Measurements from ENCODE around the gene SPC24. TPM values are rescaled to one million over a fixed set of nuclear protein-coding genes. Genes with fewer than 3 reads are reported as not detected.

Gene SPC24
- total and polyA plus RNA-seq, 9 of the 15 experiments (the other 6 are each of a cell fraction or from before 2014, with no cell fraction given): 18.2 to 154 (median 60.9) TPM

DNA sequence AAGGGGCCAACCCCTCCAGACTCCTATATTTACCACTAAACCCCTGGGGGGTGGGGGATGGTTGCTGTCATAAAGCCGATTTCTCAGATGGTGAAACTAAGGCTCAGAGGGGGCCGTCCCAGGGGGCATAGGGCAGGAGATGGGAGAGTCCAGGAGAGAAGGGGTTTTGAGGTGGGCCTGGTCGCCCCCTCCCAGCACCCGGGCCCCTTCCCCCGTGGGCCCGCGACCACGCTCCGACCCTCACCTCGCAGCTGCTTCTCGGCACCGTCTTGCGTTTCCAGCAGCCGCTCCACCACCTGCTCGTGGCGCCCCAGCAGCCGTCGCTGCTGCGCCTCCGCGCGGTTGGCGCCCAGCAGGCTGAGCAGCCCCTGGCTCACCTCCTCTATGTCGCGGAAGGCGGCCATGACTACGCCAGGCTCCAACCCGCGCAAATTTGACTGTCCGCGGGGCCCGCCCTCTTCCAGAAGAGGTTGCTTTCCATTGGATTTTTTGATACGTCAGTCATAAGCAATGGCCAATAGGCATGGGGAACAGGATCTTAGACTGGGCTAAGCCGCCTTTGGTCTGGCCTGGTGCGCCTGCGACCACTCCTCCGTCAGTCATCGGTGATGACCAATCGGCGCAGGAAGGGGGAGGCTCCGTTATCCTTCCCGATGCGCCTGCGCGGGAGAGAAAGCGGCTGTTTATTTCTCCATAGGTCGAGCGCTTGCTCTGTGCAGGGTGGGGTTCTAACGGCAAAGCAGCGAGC is at the start of gene SPC24 (continued):
- TF ChIP-seq, protein P1, sequence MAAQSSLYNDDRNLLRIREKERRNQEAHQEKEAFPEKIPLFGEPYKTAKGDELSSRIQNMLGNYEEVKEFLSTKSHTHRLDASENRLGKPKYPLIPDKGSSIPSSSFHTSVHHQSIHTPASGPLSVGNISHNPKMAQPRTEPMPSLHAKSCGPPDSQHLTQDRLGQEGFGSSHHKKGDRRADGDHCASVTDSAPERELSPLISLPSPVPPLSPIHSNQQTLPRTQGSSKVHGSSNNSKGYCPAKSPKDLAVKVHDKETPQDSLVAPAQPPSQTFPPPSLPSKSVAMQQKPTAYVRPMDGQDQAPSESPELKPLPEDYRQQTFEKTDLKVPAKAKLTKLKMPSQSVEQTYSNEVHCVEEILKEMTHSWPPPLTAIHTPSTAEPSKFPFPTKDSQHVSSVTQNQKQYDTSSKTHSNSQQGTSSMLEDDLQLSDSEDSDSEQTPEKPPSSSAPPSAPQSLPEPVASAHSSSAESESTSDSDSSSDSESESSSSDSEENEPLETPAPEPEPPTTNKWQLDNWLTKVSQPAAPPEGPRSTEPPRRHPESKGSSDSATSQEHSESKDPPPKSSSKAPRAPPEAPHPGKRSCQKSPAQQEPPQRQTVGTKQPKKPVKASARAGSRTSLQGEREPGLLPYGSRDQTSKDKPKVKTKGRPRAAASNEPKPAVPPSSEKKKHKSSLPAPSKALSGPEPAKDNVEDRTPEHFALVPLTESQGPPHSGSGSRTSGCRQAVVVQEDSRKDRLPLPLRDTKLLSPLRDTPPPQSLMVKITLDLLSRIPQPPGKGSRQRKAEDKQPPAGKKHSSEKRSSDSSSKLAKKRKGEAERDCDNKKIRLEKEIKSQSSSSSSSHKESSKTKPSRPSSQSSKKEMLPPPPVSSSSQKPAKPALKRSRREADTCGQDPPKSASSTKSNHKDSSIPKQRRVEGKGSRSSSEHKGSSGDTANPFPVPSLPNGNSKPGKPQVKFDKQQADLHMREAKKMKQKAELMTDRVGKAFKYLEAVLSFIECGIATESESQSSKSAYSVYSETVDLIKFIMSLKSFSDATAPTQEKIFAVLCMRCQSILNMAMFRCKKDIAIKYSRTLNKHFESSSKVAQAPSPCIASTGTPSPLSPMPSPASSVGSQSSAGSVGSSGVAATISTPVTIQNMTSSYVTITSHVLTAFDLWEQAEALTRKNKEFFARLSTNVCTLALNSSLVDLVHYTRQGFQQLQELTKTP (IDR thresholded peaks at IDR 0.05; ENCODE audit: low read depth in 1 of 2, partially characterized antibody in 2 of 2): peak in 1 of 2 experiments; percentile 29
- no peak for TF ChIP-seq EWSR1 (IDR thresholded peaks at IDR 0.05; ENCODE audit: borderline replicate concordance, low read depth, partially characterized antibody)
- TF ChIP-seq TARDBP (IDR thresholded peaks at IDR 0.05): no peak
- no peak for TF ChIP-seq MECOM (CRISPR knock-in tag; IDR thresholded peaks at IDR 0.05)
- no peak for TF ChIP-seq ZNF274 (IDR thresholded peaks at IDR 0.05; ENCODE audit: borderline replicate concordance, low read depth, low read length)
- no peak for TF ChIP-seq MCM2 (IDR thresholded peaks at IDR 0.05; ENCODE audit: low read depth)
- no peak for TF ChIP-seq ZBTB5 (IDR thresholded peaks at IDR 0.05)
- TF ChIP-seq NELFE (IDR thresholded peaks at IDR 0.05; ENCODE audit: insufficient read depth, insufficient read length): no peak
- TF ChIP-seq CBX8 (IDR thresholded peaks at IDR 0.05; ENCODE audit: borderline replicate concordance, extremely low read depth, low read depth, low read length, poor library complexity, severe bottlenecking): no peak
- no peak for TF ChIP-seq ZNF140 (CRISPR knock-in tag; IDR thresholded peaks at IDR 0.05)
- TF ChIP-seq MBD1 (CRISPR knock-in tag; IDR thresholded peaks at IDR 0.05): no peak
- TF ChIP-seq ZNF518B (CRISPR knock-in tag; IDR thresholded peaks at IDR 0.05): no peak
